Panc1 (cell line): ENCODE data around the gene EEF1AKMT3. TPM values are rescaled to one million over a fixed set of nuclear protein-coding genes. Genes with fewer than 3 reads are reported as not detected.

ENCODE experiments used
- ATAC-seq: fragments of 200-7000 bp; cut with Tn5 transposase; 2 replicates; pipeline ENCODE4 v1.9.1; 2020; ENCODE audit warnings: mild to moderate bottlenecking, moderate library complexity
- BruUV-seq: library from RNA; stranded (reverse); fragments of 400-500 nt; replicated peaks from 2 replicates; lab custom pipeline; 2021; lab: Mats Ljungman, UMichigan
- CTCF ChIA-PET: fragments of 300-600 bp; sonication (Branson Sonifier 250); formaldehyde crosslinking; loops from one replicate; lab custom pipeline; 2022; ENCODE audit warnings: antibody characterized with exemption; lab: Charles Lee
- POLR2A ChIA-PET: fragments of 300-600 bp; sonication (Branson Sonifier 250); formaldehyde crosslinking; loops from one replicate; lab custom pipeline; 2022; ENCODE audit warnings: antibody characterized with exemption; lab: Charles Lee
- DNase-seq: peaks from one replicate; pipeline ENCODE4 v3.0.0-alpha.2; 2010; ENCODE audit warnings: low read depth, low spot score
- H3K27ac ChIP-seq: 2 replicates; pipeline ENCODE4 v1.5.1; 2011; ENCODE audit warnings: mild to moderate bottlenecking, low read length, inconsistent platforms
- H3K27me3 ChIP-seq: fragments of 200-500 bp; sonication (Bioruptor generic); 2 replicates; pipeline ENCODE4 v1.6.0; 2014; ENCODE audit warnings: low read length, inconsistent platforms; ENCODE audit not compliant: control insufficient read depth, insufficient read depth
- H3K36me3 ChIP-seq: fragments of 200-500 bp; sonication (Bioruptor generic); 2 replicates; pipeline ENCODE4 v1.5.1; 2014; ENCODE audit warnings: inconsistent platforms, mild to moderate bottlenecking, low read length, moderate library complexity; ENCODE audit not compliant: control insufficient read depth, insufficient read depth
- H3K4me1 ChIP-seq: 2 replicates; pipeline ENCODE4 v1.5.1; 2011; ENCODE audit warnings: inconsistent platforms, mild to moderate bottlenecking, low read length, moderate library complexity; ENCODE audit not compliant: control insufficient read depth, insufficient read depth
- H3K4me3 ChIP-seq, 2 experiments: 2 replicates each; pipeline ENCODE4 v1.5.1; 2011 to 2012; ENCODE audit warnings: low read depth in 2 of 2, low read length in 2 of 2, mild to moderate bottlenecking in 2 of 2, inconsistent platforms in 1 of 2, moderate library complexity in 1 of 2
- H3K9me3 ChIP-seq: fragments of 200-500 bp; sonication (Bioruptor generic); 2 replicates; pipeline ENCODE4 v1.5.1; 2014; ENCODE audit warnings: low read depth, mild to moderate bottlenecking, inconsistent platforms, low read length, moderate library complexity; ENCODE audit not compliant: control insufficient read depth, insufficient read depth
- CTCF ChIP-seq: fragments of 450-650 bp; IDR thresholded peaks from 2 replicates; pipeline ENCODE4 v1.5.1; 2017; ENCODE audit warnings: mild to moderate bottlenecking
- POLR2AphosphoS5 ChIP-seq: IDR thresholded peaks from 2 replicates; pipeline ENCODE4 v1.6.1; 2012; ENCODE audit warnings: mild to moderate bottlenecking, low read depth, low read length, moderate library complexity
- REST ChIP-seq, 2 experiments: IDR thresholded peaks; 2 replicates each; pipeline ENCODE4 v1.6.1; 2011 to 2012; ENCODE audit warnings: low read depth in 2 of 2, control low read depth in 1 of 2, low read length in 1 of 2, mild to moderate bottlenecking in 1 of 2, moderate library complexity in 1 of 2; ENCODE audit not compliant: insufficient read depth in 1 of 2
- SIN3A ChIP-seq: IDR thresholded peaks from 2 replicates; pipeline ENCODE4 v1.6.1; 2012; ENCODE audit warnings: low read depth, mild to moderate bottlenecking, low read length, moderate library complexity, borderline replicate concordance; ENCODE audit not compliant: insufficient read depth
- TCF7L2 ChIP-seq: IDR thresholded peaks from 2 replicates; pipeline ENCODE4 v1.6.1; 2011; ENCODE audit warnings: mild to moderate bottlenecking, low read depth, low read length, inconsistent platforms
- in situ Hi-C: cut with HindIII; loops from 2 replicates; pipeline ENCODE4 v1.10.0; 2016; ENCODE audit warnings: low sequenced_read_pairs, low pct_unique_long_range_greater_than_20kb
- intact Hi-C: fragments of 100-400 bp; cut with micrococcal nuclease; formaldehyde crosslinking; loops from one replicate; pipeline ENCODE4 v1.10.0; 2022; ENCODE audit not compliant: unreplicated experiment
- total RNA-seq: library from RNA; stranded (reverse); gene quantifications from one replicate; pipeline ENCODE4 v1.2.1, GENCODE V29; 2021; ENCODE audit not compliant: unreplicated experiment

Gene EEF1AKMT3
- total RNA-seq, 1 experiment from 2014 or later = 7.4 TPM

GRCh38 chr12:57796996-57797395 lies 24.6 kb downstream of the EEF1AKMT3 start:
- no peaks in the 10 kb centered on the region for H3K4me1 ChIP-seq

GRCh38 chr12:57797933-57798332 lies 25.5 kb downstream of the EEF1AKMT3 start:
- no peaks in the 10 kb centered on the region for H3K27me3 ChIP-seq
- no peak overlapping the region for H3K4me3 ChIP-seq
- ATAC-seq = no peak
- intact Hi-C loops = no loop called here
- in situ Hi-C loops = no loop called here
- no peaks in the 10 kb centered on the region for H3K9me3 ChIP-seq
- DNase-seq = no peak
- H3K36me3 ChIP-seq = peaks cover 3% of the 10 kb centered on the region
- BruUV-seq = no TSS peak
- POLR2A ChIA-PET = no interaction called here
- no peaks in the 10 kb centered on the region for H3K4me1 ChIP-seq
- H3K27ac ChIP-seq = no peak overlapping the region
- CTCF ChIA-PET = interaction anchor here (0.6 kb wide), 1 partner anchor 62 kb away, joined by 3 read pairs; no protein-coding TSS in a partner anchor
- TF ChIP-seq POLR2AphosphoS5 (no peak), TCF7L2 (no peak), CTCF (no peak), SIN3A (no peak), REST (IDR thresholded peaks at IDR 0.05; ENCODE audit: insufficient read depth in 1 of 2, low read depth in 2 of 2, low read length in 1 of 2) (no peak)

More at GRCh38 chr12:57796996-57797395, 24.6 kb downstream of the EEF1AKMT3 start:
- H3K9me3 ChIP-seq = no peaks in the 10 kb centered on the region
- H3K27me3 ChIP-seq = no peaks in the 10 kb centered on the region
- no peak for ATAC-seq
- TF ChIP-seq REST (IDR thresholded peaks at IDR 0.05; ENCODE audit: insufficient read depth in 1 of 2, low read depth in 2 of 2, low read length in 1 of 2) (no peak), SIN3A (no peak), TCF7L2 (no peak), POLR2AphosphoS5 (no peak), CTCF (no peak)
- in situ Hi-C loops = no loop called here
- DNase-seq = no peak
- no peak overlapping the region for H3K27ac ChIP-seq
- CTCF ChIA-PET = no interaction called here
- POLR2A ChIA-PET = no interaction called here
- H3K4me3 ChIP-seq = no peak overlapping the region
- H3K36me3 ChIP-seq = peaks cover 3% of the 10 kb centered on the region
- intact Hi-C loops = no loop called here
- BruUV-seq = no TSS peak
